ENCODE measurements around the gene IL21.
"Not testable (repeated sequence)": the region's sequence is repeated elsewhere in the genome, so short reads cannot be mapped to it uniquely, and the experiment has no call there.

The IL21 gene

GRCh38 chr4:122621016-122621507, at the start of gene IL21:
Gene IL21, minus strand, starts transcription at chr4:122621066. Its CDS starts 55 bp downstream, at chr4:122621011.
- intact Hi-C loops (cut with DNase I) = no loop called here
- no peak for DNase-seq

DNA sequence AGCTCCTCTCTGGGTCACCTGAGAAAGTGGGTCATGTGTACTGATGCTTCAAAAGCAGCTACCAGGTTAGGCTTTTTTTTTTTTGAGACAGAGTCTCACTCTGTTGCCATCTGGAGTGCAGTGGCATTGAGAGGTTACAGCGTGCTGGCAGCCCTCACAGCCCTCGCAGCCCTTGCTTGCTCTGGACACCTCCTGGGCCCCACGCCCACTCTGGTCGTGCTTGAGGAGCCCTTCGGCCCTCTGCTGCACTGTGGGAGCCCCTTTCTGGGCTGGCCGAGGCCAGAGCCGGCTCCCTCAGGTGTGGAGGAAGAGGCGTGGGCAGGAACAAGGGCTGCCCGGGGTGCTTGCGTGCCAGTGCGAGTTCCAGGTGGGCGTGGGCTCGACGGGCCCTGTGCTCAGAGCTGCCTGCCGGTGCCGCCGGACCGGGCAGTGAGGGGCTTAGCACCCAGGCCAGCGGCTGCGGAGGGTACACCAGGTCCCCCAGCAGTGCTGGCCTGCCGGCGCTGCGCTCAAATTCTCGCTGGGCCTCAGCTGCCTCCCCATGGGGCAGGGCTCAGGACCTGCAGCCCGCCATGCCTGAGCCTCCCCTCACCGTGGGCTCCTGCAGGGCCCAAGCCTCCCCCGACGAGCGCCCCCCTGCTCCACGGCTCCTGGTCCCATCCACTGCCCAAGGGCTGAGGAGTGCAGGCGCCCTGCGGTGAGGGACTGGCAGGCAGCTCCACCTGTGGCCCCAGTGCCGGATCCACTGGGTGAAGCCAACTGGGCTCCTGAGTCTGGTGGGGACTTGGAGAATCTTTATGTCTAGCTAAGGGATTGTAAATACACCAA, 49.3 kb upstream of the IL21 start:
- intact Hi-C loops (cut with DNase I) = no loop called here

GRCh38 chr4:122668241-122668640, 47.4 kb upstream of the IL21 start:
- no peak for DNase-seq
- intact Hi-C loops (cut with DNase I) = no loop called here

More for the DNA sequence above, 49.3 kb upstream of the IL21 start:
- DNase-seq = peak in 1 of 10 donors; percentile 85

- intact Hi-C loops (cut with DNase I) = no loop called here
- no peak for DNase-seq
Observed at GRCh38 chr4:122666527-122667245, 45.8 kb upstream of the IL21 start.

- intact Hi-C loops (cut with DNase I) = no loop called here
Observed at GRCh38 chr4:122665161-122665929, 44.5 kb upstream of the IL21 start.

DNA sequence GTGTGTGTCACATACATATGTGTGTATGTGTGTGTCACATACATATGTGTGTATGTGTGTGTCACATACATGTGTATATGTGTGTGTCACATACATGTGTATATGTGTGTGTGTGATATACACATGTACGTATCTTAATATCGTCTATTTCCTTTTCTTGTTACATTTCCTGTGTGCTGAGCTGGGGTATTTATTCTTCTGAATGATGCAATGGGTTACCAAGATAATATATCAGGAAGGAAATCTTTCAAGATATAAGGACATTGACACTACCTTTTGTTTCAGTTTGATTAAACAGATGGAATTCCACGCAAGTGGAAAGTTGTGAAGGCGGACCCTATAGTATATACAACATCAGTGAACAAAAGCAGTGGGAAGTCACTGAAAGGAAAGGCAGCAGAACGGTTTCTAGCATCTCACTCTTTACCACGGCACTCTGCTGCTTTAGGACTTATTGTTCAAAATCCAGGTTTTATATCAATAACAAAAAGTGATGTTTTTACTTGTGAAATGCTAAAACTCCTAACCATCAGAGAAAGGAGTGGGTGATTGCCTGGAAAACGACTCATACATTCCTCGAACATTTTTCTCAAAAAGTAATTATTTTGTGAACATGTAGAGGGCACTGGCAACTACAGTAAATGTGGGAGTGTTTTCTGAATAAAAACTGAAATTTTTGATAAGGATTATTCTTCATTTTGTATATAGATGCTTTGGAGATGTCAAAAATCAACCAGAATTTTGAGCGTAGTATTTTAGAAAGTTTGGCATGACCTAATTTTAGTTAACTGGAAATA, 43.1 kb upstream of the IL21 start:
- DNase-seq = no peak
- intact Hi-C loops (cut with DNase I) = no loop called here

More at GRCh38 chr4:122665161-122665929, 44.5 kb upstream of the IL21 start:
- no peak for DNase-seq

DNA sequence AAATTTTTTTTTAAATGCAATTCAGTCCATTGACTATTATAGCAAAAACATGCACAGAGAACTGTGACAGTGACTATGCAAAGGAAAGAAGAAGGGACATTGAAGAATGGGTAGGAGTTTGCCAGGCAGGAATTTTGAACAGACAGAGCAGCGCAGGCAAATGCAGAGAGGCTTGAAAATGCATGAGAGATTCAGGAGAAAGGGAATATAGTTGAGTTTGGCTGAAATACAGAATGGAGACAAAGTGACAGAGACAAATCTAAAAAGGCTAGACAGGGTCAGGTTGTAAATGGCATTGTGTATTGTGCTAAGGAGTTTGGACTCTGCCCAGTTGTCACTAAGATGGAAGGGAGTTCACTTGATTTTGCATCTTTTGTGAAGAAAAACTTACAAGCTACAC, 42.4 kb upstream of the IL21 start:
- intact Hi-C loops (cut with DNase I) = no loop called here

GRCh38 chr4:122662701-122663100, 41.8 kb upstream of the IL21 start:
- intact Hi-C loops (cut with DNase I) = no loop called here
- DNase-seq = no peak

More for the DNA sequence above, 42.4 kb upstream of the IL21 start:
- no peak for DNase-seq

- DNase-seq = no peak
- intact Hi-C loops (cut with DNase I) = no loop called here
Observed at GRCh38 chr4:122661176-122662160, 40.6 kb upstream of the IL21 start.

GRCh38 chr4:122658818-122659295, 38.0 kb upstream of the IL21 start:
- DNase-seq = no peak
- intact Hi-C loops (cut with DNase I) = no loop called here

DNA sequence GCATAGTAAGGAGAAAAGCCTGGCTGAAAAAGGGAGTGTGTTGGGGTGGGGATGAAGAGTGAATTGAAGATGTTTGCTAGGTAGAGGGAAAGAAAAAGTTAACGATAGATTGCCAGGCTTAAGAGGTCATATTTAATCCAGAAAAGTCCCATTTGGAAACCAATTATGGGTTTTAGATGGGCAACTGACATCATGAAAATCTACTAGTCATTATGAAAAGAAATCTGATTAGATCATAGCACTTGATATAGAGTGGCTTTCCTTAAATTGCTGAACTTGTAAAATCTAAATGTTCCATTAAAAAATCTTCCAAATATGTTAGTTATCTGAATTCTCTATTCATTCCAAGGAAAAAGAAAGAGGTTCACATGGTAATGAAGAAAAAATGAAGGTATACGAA, 37.5 kb upstream of the IL21 start:
- no peak for DNase-seq
- intact Hi-C loops (cut with DNase I) = no loop called here

- no peak for DNase-seq
- intact Hi-C loops (cut with DNase I) = no loop called here
Observed at GRCh38 chr4:122657553-122657952, 36.7 kb upstream of the IL21 start.

- intact Hi-C loops (cut with DNase I); DNase-seq: not testable (repeated sequence)
Observed at GRCh38 chr4:122656583-122656982, 35.7 kb upstream of the IL21 start.

GRCh38 chr4:122652379-122652778, 31.5 kb upstream of the IL21 start:
- intact Hi-C loops (cut with DNase I) = no loop called here
- peak in 1 of 10 donors; percentile 32 for DNase-seq

DNA sequence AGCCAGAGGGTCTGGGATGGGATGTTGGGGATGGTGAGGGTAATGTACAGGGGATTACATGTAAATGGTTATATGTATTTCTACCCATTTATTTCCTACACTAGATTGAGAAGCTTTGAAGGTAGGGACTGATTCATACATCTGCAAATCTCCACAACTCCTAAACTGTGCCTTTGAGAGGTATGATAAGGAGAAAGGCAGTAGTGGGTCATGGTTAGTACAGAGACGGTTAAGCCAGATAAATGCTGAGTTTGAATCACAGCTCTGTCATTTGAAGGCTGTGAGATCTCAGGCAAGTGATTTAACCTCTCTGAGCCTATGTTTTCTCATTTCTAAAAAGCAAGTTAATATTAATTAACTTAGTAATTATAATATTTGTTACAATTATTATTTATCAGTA, 29.3 kb upstream of the IL21 start:
- intact Hi-C loops (cut with DNase I) = no loop called here
- DNase-seq = no peak

DNA sequence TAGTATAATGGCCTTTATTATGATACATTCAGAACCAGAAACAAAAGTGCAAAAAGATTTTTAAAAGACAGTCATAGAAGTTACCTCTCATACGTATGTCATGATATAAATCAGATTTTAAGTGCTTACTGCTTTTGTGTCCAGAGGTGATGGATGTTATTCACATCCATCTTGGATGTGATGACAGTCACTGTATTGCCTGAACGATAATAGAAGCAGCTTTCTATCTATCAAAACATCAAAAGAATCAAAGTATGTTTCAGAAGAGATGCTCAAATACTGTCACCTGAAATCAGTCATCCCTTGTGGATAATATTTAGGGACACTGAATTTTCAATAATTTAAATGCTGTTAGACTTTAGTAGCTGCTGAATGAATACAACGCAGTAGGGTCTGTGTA, 26.8 kb upstream of the IL21 start:
- intact Hi-C loops (cut with DNase I) = no loop called here
- DNase-seq = no peak

DNA sequence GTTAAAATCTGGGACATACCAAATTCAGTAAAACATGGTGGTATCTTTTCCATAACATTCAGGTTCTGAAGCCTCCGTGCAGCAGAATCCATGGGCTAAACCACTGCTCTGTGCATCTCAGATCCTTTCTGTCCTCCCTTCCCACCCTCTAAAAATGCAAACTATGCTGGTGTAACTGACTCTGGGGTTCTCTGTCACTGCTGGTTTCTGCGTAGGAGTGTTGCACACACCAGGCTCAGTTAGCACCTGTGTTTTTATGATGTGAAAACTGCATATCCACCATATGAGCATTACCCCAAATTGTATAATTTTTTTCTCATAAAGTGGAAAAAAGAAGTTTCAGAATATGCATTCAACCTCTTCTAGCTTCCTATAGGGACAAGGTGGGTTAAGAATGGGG, 22.4 kb upstream of the IL21 start:
- DNase-seq = no peak
- intact Hi-C loops (cut with DNase I) = no loop called here

DNA sequence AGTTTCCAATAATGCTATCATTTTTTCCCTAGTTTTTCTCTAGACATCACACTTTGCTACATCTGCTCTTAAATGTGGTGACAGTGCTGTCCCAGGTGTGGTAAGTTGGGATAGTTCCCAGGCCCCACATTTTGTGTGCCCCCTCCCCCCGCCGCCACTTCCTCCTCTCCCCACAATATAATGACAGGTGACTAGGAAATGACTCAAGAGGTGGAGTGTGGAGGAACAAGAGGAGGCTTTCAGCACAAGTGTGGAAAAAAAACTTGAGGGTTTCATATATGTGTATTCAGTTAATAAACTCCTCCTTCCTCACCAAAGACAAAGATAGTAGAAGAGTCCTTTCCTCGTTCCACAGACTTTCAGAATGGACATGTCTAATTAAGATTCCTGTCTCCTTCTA, 18.3 kb upstream of the IL21 start:
- intact Hi-C loops (cut with DNase I) = no loop called here
- no peak for DNase-seq

- intact Hi-C loops (cut with DNase I) = no loop called here
- no peak for DNase-seq
Observed at GRCh38 chr4:122636697-122637096, 15.8 kb upstream of the IL21 start.

All from posterior cingulate gyrus (tissue), 11 donors.